Stimulated activated CD8-positive, alpha-beta memory T cell treated with anti-CD3 and anti-CD28 coated beads, Interleukin-15, amount 100 ng/mL, for 24 hours (primary cell): ENCODE measurements around the gene GPR141.
"Not testable (repeated sequence)": the region's sequence is repeated elsewhere in the genome, so short reads cannot be mapped to it uniquely, and the experiment has no call there.

Experiments used
- DNase-seq: peaks from one replicate; pipeline ENCODE4 v3.0.0-alpha.2; 2020; ENCODE audit warnings: low read depth

The GPR141 gene

GRCh38 chr7:37686556-37687345 lies 3.2 kb downstream of the GPR141 start:
- no peak for DNase-seq

GRCh38 chr7:37690206-37690605 lies 6.6 kb downstream of the GPR141 start:
- DNase-seq = no peak

GRCh38 chr7:37694208-37695094 lies 10.9 kb downstream of the GPR141 start:
- DNase-seq = no peak

DNA sequence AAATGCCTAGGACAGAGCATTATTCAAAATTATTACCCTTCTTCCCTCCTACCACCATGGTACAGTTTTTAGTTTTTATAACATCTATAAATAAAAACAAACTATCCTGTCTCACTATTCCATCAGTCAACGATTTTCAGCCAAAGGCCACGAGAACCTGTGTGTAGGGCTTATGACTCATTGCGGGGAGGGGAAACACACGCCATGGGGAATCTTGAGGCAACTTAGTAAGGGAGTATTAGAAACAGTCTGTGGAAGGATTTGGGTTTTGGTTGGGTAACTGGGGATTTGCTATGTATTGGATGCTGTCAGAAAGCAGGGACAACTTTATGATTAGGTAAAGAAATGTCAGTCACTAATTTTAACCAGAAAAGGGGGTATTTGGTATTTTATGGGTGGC lies 14.7 kb downstream of the GPR141 start:
- no peak for DNase-seq

GRCh38 chr7:37698782-37699181 lies 15.2 kb downstream of the GPR141 start:
- no peak for DNase-seq

- no peak for DNase-seq
These were observed 18.2 kb downstream of the GPR141 start for GRCh38 chr7:37701769-37702168.

DNA sequence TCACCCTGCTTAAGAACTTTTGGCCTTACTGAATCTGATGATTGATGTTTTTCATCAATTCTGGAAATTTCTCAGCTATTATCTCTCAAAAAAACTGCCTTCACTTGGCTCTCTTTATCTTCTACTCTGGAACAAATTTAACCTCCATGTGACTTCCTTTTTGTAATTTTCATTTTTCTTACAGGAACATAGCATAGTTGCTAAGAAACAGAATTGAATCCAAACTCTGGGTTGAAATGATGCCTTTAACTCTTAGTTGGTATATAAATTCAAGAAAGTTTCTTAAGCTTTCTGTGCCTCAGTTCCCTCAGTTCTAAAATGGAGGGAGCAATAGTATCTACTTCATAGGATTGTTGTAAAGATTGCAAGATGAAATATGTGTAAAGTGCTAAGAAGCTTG lies 19.8 kb downstream of the GPR141 start:
- DNase-seq = no peak

DNA sequence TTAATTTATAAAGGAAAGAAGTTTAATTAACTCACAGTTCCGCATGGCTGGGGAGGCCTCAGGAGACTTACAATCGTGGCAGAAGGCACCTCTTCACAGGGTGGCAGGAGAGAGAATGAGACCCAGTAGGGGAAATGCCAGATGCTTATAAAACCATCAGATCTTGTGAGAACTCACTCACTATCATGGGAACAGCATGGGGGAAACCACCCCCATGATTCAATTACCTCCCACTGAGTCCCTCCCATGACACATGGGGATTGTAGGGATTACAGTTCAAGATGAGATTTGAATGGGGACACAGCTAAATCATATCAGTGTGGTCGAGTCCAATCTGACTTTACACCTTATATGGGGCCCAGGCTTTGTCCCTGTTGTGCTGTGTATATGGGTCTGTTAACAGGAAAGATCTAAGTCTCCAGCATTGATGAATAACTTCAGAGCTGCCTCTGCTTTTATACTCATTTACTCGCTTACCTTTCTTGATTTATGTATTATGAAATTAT lies 20.8 kb downstream of the GPR141 start:
- DNase-seq = not testable (repeated sequence)

GRCh38 chr7:37705976-37706375 lies 22.4 kb downstream of the GPR141 start:
- DNase-seq = no peak

DNA sequence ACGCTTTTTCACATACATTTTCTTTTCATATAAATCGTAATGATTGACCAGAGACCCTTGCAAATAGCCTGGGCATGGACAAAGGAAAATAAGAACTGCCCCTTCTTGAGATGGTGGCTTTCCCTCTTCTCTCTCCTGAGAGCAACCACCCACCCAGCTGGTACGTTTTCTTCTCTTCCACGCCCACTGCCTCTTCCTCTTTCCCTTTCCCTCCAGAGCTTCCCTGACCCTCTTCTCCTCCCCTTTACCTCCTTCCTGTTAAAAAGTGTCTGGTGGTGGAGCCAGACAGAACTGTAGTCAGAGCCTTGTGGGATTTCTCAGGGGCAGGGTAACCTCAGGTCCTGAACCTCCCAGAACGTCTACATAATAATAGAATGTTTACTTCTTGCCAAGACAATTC lies 23.2 kb downstream of the GPR141 start:
- no peak for DNase-seq

GRCh38 chr7:37707754-37708485 lies 24.4 kb downstream of the GPR141 start:
- DNase-seq = no peak

DNA sequence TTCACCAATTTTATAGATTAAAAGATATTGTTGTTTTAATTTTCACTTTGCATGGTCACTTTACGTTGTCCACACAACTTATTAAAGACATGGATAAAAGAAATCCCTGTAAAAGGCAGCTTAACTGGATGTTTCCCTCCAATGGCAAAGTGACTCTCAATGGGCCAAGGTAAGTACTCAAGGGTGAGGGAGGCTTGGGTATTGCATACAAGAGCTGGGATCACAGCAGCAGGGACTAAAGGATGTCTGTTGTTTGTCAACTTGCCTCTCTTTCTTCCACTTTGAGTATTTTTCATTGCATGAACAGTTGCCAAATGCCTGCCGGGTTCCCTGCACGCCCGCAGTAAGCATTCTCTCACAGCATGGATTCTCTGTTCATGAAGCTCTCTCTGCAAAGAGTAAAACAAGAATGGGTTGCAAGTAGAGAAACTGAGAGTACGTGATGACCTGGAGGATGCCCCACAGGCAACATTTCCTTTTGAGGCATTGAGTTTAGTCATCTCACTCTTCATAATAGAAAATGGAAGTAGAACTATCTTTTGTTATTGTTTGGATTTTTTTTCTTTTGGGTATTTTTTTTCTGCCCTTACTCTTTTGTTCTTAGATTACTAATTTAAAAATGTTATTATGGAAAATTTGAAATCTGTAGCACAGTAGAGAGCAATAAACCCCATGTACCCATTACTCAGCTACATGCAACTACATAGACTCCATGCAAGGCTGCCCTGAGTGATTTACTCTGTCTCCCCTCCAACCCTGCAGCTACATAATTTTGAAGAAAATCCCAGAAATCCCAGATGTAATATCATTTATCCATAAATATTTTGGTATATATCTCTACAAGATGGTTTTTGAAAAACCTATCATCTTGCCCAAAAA lies 26.3 kb downstream of the GPR141 start:
- DNase-seq = no peak

DNA sequence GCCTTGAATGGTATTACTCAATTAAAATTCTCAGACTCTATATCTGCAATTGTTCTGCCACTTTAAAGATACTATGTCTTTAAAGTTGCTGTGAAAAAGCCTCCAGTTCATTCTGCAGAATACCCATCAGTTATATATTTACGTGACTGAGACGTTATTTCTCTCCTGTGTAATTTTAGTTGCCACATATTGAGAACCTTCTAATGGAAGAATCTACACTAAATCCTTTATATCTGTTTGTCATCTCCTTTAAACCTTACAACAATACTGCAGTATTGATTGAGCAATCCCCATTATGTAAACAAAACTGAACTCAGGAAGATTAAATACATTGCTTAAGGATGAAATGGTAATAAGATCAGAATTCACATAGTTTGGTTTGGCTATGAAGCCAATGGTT lies 30.0 kb downstream of the GPR141 start:
- no peak for DNase-seq

DNA sequence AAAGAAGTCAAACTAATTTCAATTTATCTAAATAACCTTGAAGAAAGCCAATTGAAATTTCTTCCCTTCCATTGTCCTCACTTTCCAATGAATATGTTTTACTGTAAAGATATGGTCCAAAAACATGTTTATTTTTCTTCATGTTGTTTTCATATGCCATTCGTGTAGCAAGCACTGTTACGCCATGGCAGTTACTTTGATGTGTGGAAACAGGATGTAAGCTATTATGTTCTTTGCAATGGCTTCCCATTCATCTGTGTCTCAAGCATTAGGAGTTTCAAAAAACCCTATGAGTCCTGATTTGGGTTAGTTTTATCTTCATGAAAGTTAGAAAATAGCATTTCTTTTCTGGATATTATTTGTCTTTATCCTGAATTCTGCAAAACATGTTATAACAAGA lies 31.0 kb downstream of the GPR141 start:
- no peak for DNase-seq

DNA sequence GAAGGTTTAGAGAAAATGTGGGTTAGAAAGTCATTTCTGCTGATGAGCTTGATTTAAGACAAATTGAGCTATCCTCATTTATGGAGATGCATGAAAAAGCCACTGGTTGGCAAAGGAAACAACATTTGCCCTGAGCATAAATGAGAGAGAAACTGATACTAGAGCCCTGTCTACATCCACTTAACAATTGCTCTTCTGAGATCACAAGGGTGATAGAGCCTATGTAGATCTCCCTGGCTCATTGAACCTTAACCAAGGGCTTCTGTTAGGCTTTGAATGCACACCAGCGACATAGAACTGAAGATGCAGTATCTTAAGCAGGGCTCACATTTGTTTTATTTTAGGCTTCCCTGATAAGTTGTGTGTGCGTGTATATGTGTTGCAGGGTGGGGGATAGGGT lies 35.0 kb downstream of the GPR141 start:
- no peak for DNase-seq

- DNase-seq = no peak
These were observed 35.5 kb downstream of the GPR141 start for GRCh38 chr7:37719077-37719476.

GRCh38 chr7:37724732-37725131 lies 41.2 kb downstream of the GPR141 start:
- DNase-seq = no peak

- no peak for DNase-seq
These were observed 42.5 kb downstream of the GPR141 start for GRCh38 chr7:37726016-37726415.

GRCh38 chr7:37728747-37729146 lies 45.2 kb downstream of the GPR141 start:
- DNase-seq = no peak

DNA sequence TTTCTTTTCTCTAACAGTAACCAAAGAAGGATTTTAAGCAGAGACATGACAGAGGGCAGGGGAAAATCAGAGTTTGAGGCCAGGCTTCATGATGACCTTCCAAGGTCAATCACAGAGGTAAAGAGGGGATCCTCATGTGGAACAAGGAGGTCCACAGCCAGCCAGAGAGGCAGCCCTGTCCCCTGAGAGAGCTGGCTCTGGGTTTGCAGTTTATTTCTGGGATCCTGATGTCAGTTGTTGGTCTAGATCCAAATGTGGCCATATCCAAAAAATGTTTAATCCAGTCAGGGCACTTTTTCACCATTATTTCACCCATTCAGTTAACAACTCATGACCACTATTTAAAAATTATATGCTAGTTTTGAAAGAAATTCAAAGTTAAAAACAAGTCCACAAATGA lies 45.6 kb downstream of the GPR141 start:
- DNase-seq = no peak

- no peak for DNase-seq
These were observed 46.9 kb downstream of the GPR141 start for GRCh38 chr7:37730501-37730900.
